ENCODE data around the gene SF3B5. TPM values are rescaled to one million over a fixed set of nuclear protein-coding genes. Genes with fewer than 3 reads are reported as not detected.

SF3B5 gene
- total and polyA plus RNA-seq, 2 of the 8 experiments (the other 6 are each of a cell fraction or from before 2014, with no cell fraction given): 195 to 588 TPM

DNA sequence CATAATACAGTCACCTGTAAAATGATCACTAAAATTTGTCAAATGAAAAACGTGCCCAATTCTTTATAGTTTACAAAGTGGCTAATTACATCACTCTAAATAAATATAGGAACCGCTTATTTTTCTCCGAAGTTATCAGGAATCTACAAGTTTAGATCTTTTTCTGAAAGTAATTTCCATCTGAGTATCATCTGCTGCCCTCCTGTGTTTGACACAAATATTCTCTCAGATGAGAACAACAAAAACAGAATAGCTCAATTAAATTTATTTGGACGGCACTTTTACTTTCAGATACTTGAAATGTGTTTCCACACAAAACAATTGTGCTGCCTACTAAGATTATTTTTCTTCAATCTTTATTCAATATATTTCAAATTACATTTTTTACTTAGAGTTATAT lies 5.0 kb downstream of the SF3B5 start:
- Histone ChIP-seq H2AK5ac (ENCODE audit: low read depth, low read length) (no peak overlapping the region), H2BK15ac (ENCODE audit: low read length) (no peak overlapping the region), H3K56ac (replicated peaks; ENCODE audit: insufficient read length, low read depth, low read length) (no peak overlapping the region), H4K5ac (ENCODE audit: insufficient read length, low read depth, low read length) (no peak overlapping the region), H3K9me3 (ENCODE audit: insufficient read depth in 2 of 2, low read depth in 1 of 2, low read length in 1 of 2) (no peaks in the 10 kb centered on the region), H3K23me2 (ENCODE audit: low read depth, low read length) (peaks cover 3% of the 10 kb centered on the region; the same call in 1 of the 2 replicates), H2BK20ac (ENCODE audit: low read length) (no peak overlapping the region), H4K20me1 (replicated peaks in 1 of 2; ENCODE audit: control insufficient read depth in 1 of 2, insufficient read depth in 2 of 2, low read length in 2 of 2) (peaks cover 4% of the 10 kb centered on the region in 2 experiments), H3K36me3 (ENCODE audit: control insufficient read depth in 2 of 4, insufficient read depth in 4 of 4, low read length in 3 of 4) (no peaks in the 10 kb centered on the region), H3K79me2 (ENCODE audit: control insufficient read depth in 1 of 2, insufficient read depth in 2 of 2, low read length in 2 of 2) (peaks cover 6 to 26% of the 10 kb centered on the region in 2 experiments), H2BK12ac (ENCODE audit: low read depth, low read length) (no peak overlapping the region), H4K91ac (replicated peaks; ENCODE audit: insufficient read length, low read length) (no peak overlapping the region), H3K23ac (ENCODE audit: insufficient read length) (no peak overlapping the region), H3K27ac (ENCODE audit: low read depth, low read length) (no peak overlapping the region), H3K4me3 (ENCODE audit: extremely low read depth in 1 of 4, insufficient read depth in 2 of 4, low read depth in 3 of 4, low read length in 4 of 4) (no peak overlapping the region), H2BK5ac (ENCODE audit: low read depth, low read length) (no peak overlapping the region), H2AFZ (ENCODE audit: low read length) (no peak overlapping the region), H3K9ac (replicated peaks in 1 of 4; ENCODE audit: extremely low read depth in 1 of 4, low read depth in 3 of 4, low read length in 3 of 4) (no peak overlapping the region), H4K8ac (ENCODE audit: extremely low read depth, insufficient read depth, low read length) (no peak overlapping the region), H3K14ac (ENCODE audit: insufficient read length) (no peak overlapping the region), H2BK120ac (replicated peaks; ENCODE audit: low read depth, low read length) (no peak overlapping the region), H3K4me2 (ENCODE audit: insufficient read depth in 1 of 2, low read depth in 2 of 2, low read length in 2 of 2) (no peak overlapping the region), H3K4ac (replicated peaks; ENCODE audit: insufficient read length, low read depth, low read length) (no peak overlapping the region), H3K4me1 (replicated peaks in 1 of 4; ENCODE audit: control insufficient read depth in 3 of 4, insufficient read depth in 4 of 4, low read length in 3 of 4) (peaks cover 0 to 5% (median 2%) of the 10 kb centered on the region in 4 experiments; a peak in 2 of 7 replicates), H3K18ac (ENCODE audit: extremely low read depth, low read length) (no peak overlapping the region), H3K79me1 (ENCODE audit: low read depth, low read length) (peaks cover 5% of the 10 kb centered on the region; the same call in 1 of the 2 replicates), H3K27me3 (replicated peaks in 1 of 4; ENCODE audit: control insufficient read depth in 3 of 4, extremely low read depth in 1 of 4, insufficient read depth in 3 of 4, low read length in 3 of 4) (no peaks in the 10 kb centered on the region)
- FAIRE-seq: no peak
- TF ChIP-seq RBBP5 (IDR thresholded peaks at IDR 0.05; ENCODE audit: borderline replicate concordance, low read depth, low read length): no peak
- no peak for TF ChIP-seq CBX5 (IDR thresholded peaks at IDR 0.05; ENCODE audit: low read depth, low read length)
- no peak for TF ChIP-seq BACH1 (IDR thresholded peaks at IDR 0.05; ENCODE audit: low read length)
- TF ChIP-seq MAFK (IDR thresholded peaks at IDR 0.05; ENCODE audit: low read depth, low read length): no peak
- no peak for TF ChIP-seq SP4 (IDR thresholded peaks at IDR 0.05; ENCODE audit: low read length)
- TF ChIP-seq RFX5 (IDR thresholded peaks at IDR 0.05; ENCODE audit: borderline replicate concordance, low read depth, low read length): no peak
- TF ChIP-seq KDM4A (IDR thresholded peaks at IDR 0.05; ENCODE audit: low read depth, low read length, severe bottlenecking): no peak
- no peak for TF ChIP-seq CEBPB (IDR thresholded peaks at IDR 0.05; ENCODE audit: low read depth, low read length)
- TF ChIP-seq SP2 (IDR thresholded peaks at IDR 0.05; ENCODE audit: low read length): no peak
- ChIA-PET CTCF (ENCODE audit: partially characterized antibody) (no interaction called here), POLR2A (ENCODE audit: partially characterized antibody) (interaction anchor here (1.6 kb wide), 1 partner anchor 28 kb away, joined by 6 read pairs; no protein-coding TSS in a partner anchor)
- no peak for DNase-seq (ENCODE audit: low read depth in 1 of 2, low spot score in 2 of 2)
- WGBS, 2 experiments (ENCODE audit: extremely low coverage in 1 of 2, insufficient coverage in 1 of 2, insufficient read length in 1 of 2, insufficient replicate concordance in 2 of 2, low coverage in 1 of 2, low lambda C conversion rate in 2 of 2, missing lambda C conversion rate in 1 of 2): 89% methylated on average over 4 of the region's 4 CpGs; no CpG with 5 or more reads in 1 of the 2 experiments
